Mesenchymal stem cell (in vitro differentiated cells and primary cell): ENCODE data around the gene MTLN.

Source experiments
- DNase-seq: peaks from one replicate; pipeline ENCODE4 v3.0.0-alpha.2; 2013
- H2AFZ ChIP-seq: one replicate; pipeline ENCODE4 v1.6.1; 2013; ENCODE audit warnings: low read depth, mild to moderate bottlenecking, control low read depth, inconsistent platforms, low read length, moderate library complexity
- H2AK5ac ChIP-seq: 2 replicates; pipeline ENCODE4 v1.6.1; 2013; ENCODE audit warnings: low read length, moderate library complexity, mild to moderate bottlenecking, inconsistent platforms; ENCODE audit not compliant: severe bottlenecking
- H2BK120ac ChIP-seq: one replicate; pipeline ENCODE4 v1.6.1; 2013; ENCODE audit warnings: low read depth, mild to moderate bottlenecking, inconsistent platforms, low read length, moderate library complexity
- H2BK12ac ChIP-seq, 2 experiments: one replicate each; pipeline ENCODE4 v1.6.1; 2013; ENCODE audit warnings: inconsistent platforms in 2 of 2, low read length in 2 of 2, mild to moderate bottlenecking in 2 of 2, moderate library complexity in 2 of 2, control low read depth in 1 of 2
- H2BK15ac ChIP-seq: one replicate; pipeline ENCODE4 v1.6.1; 2013; ENCODE audit warnings: mild to moderate bottlenecking, low read depth, inconsistent platforms; ENCODE audit not compliant: poor library complexity, severe bottlenecking
- H2BK5ac ChIP-seq: 2 replicates; pipeline ENCODE4 v1.6.1; 2013; ENCODE audit warnings: low read depth, mild to moderate bottlenecking, low read length, control low read depth, inconsistent platforms; ENCODE audit not compliant: poor library complexity, severe bottlenecking
- H3K14ac ChIP-seq, 2 experiments: one replicate each; pipeline ENCODE4 v1.6.1; 2013; ENCODE audit warnings: inconsistent platforms in 2 of 2, low read length in 2 of 2, control low read depth in 1 of 2, mild to moderate bottlenecking in 1 of 2, moderate library complexity in 1 of 2
- H3K18ac ChIP-seq, 2 experiments: one replicate each; pipeline ENCODE4 v1.6.1; 2013; ENCODE audit warnings: inconsistent platforms in 2 of 2, low read length in 2 of 2, control low read depth in 1 of 2, low read depth in 1 of 2, mild to moderate bottlenecking in 1 of 2
- H3K23ac ChIP-seq, 2 experiments: one replicate each; pipeline ENCODE4 v1.6.1; 2013; ENCODE audit warnings: inconsistent platforms in 2 of 2, low read length in 2 of 2, mild to moderate bottlenecking in 2 of 2, moderate library complexity in 2 of 2, control low read depth in 1 of 2
- H3K27ac ChIP-seq: 2 replicates; pipeline ENCODE4 v1.5.1; 2013; ENCODE audit warnings: mild to moderate bottlenecking, moderate library complexity, low read length, control low read depth, inconsistent platforms; ENCODE audit not compliant: poor library complexity, severe bottlenecking
- H3K27me3 ChIP-seq, 2 experiments: 2 replicates each; pipeline versions ENCODE4 v1.6.1 to v1.7.0; 2013; ENCODE audit warnings: low read length in 2 of 2, mild to moderate bottlenecking in 2 of 2, moderate library complexity in 2 of 2, control low read depth in 1 of 2, inconsistent platforms in 1 of 2; ENCODE audit not compliant: control insufficient read depth in 1 of 2, insufficient read depth in 1 of 2
- H3K36me3 ChIP-seq, 2 experiments: 2 replicates each; pipeline versions ENCODE4 v1.6.1 to v1.7.0; 2013; ENCODE audit warnings: low read length in 2 of 2, control low read depth in 1 of 2, inconsistent platforms in 1 of 2, low read depth in 1 of 2, mild to moderate bottlenecking in 1 of 2; ENCODE audit not compliant: insufficient read depth in 2 of 2, control insufficient read depth in 1 of 2
- H3K4ac ChIP-seq, 2 experiments: one replicate each; pipeline ENCODE4 v1.6.1; 2013; ENCODE audit warnings: inconsistent platforms in 2 of 2, low read length in 2 of 2, mild to moderate bottlenecking in 2 of 2, moderate library complexity in 2 of 2, control low read depth in 1 of 2, low read depth in 1 of 2
- H3K4me1 ChIP-seq: 2 replicates; pipeline ENCODE4 v1.6.1; 2013; ENCODE audit warnings: low read depth, low read length, control low read depth; ENCODE audit not compliant: control insufficient read depth, insufficient read depth
- H3K4me2 ChIP-seq: 2 replicates; pipeline ENCODE4 v1.6.1; 2013; ENCODE audit warnings: low read length, mild to moderate bottlenecking, inconsistent platforms; ENCODE audit not compliant: poor library complexity, severe bottlenecking
- H3K4me3 ChIP-seq, 2 experiments: 2 replicates each; pipeline versions ENCODE4 v1.5.1 to v1.7.0; 2013; ENCODE audit warnings: low read length in 2 of 2, mild to moderate bottlenecking in 2 of 2, control low read depth in 1 of 2, low read depth in 1 of 2; ENCODE audit not compliant: insufficient read depth in 1 of 2
- H3K79me1 ChIP-seq: replicated peaks from 2 replicates; pipeline ENCODE4 v1.6.1; 2013; ENCODE audit warnings: mild to moderate bottlenecking, control low read depth, low read length, inconsistent platforms; ENCODE audit not compliant: poor library complexity, severe bottlenecking
- H3K9ac ChIP-seq: 2 replicates; pipeline ENCODE4 v1.7.0; 2013; ENCODE audit warnings: mild to moderate bottlenecking, low read length, moderate library complexity
- H3K9me3 ChIP-seq: 2 replicates; pipeline ENCODE4 v1.7.0; 2013; ENCODE audit warnings: mild to moderate bottlenecking, low read length; ENCODE audit not compliant: control insufficient read depth
- H4K8ac ChIP-seq: one replicate; pipeline ENCODE4 v1.6.1; 2013; ENCODE audit warnings: inconsistent platforms, mild to moderate bottlenecking, low read length, moderate library complexity
- H4K91ac ChIP-seq: one replicate; pipeline ENCODE4 v1.6.1; 2013; ENCODE audit warnings: mild to moderate bottlenecking, low read length, inconsistent platforms
- WGBS: methylation state at CpG from one replicate; pipeline ENCODE4 v1.1.7; 2013; ENCODE audit warnings: mixed read lengths; 5-methylcytosine and 5-hydroxymethylcytosine counted together

MTLN gene

GRCh38 chr2:110180036-110180435, 32.3 kb downstream of the MTLN start:
- no peaks in the 10 kb centered on the region for H3K79me1 ChIP-seq
- no peak overlapping the region for H2AFZ ChIP-seq
- H3K18ac ChIP-seq: no peak overlapping the region
- no peak for DNase-seq
- H3K23ac ChIP-seq: no peak overlapping the region
- no peak overlapping the region for H2BK5ac ChIP-seq
- no peaks in the 10 kb centered on the region for H3K4me1 ChIP-seq
- no peak overlapping the region for H4K8ac ChIP-seq
- H3K36me3 ChIP-seq: peaks cover 0 to 3% of the 10 kb centered on the region in 2 experiments
- H3K4me3 ChIP-seq: no peak overlapping the region
- no peaks in the 10 kb centered on the region for H3K27me3 ChIP-seq
- H3K4me2 ChIP-seq: no peak overlapping the region
- no peak overlapping the region for H2BK15ac ChIP-seq
- H3K4ac ChIP-seq: no peak overlapping the region
- H3K14ac ChIP-seq: no peak overlapping the region
- no peak overlapping the region for H2BK12ac ChIP-seq
- no peak overlapping the region for H2AK5ac ChIP-seq
- H3K27ac ChIP-seq: no peak overlapping the region
- H4K91ac ChIP-seq: no peak overlapping the region
- peaks cover 15% of the 10 kb centered on the region for H3K9me3 ChIP-seq
- no peak overlapping the region for H2BK120ac ChIP-seq
- no peak overlapping the region for H3K9ac ChIP-seq

GRCh38 chr2:110173523-110173922, 38.8 kb downstream of the MTLN start:
- Histone ChIP-seq H2AK5ac (no peak overlapping the region), H3K4me3 (no peak overlapping the region), H3K27ac (no peak overlapping the region), H4K91ac (no peak overlapping the region), H3K36me3 (no peaks in the 10 kb centered on the region), H4K8ac (no peak overlapping the region), H3K18ac (no peak overlapping the region), H3K4me2 (no peak overlapping the region), H2BK15ac (no peak overlapping the region), H3K27me3 (no peaks in the 10 kb centered on the region), H2BK120ac (no peak overlapping the region), H3K4me1 (no peaks in the 10 kb centered on the region), H2BK5ac (no peak overlapping the region), H3K14ac (no peak overlapping the region), H3K9me3 (no peaks in the 10 kb centered on the region), H2BK12ac (no peak overlapping the region), H2AFZ (no peak overlapping the region), H3K4ac (no peak overlapping the region), H3K9ac (no peak overlapping the region), H3K79me1 (no peaks in the 10 kb centered on the region), H3K23ac (no peak overlapping the region)
- WGBS: no CpG with 5 or more reads among the region's 1 CpG
- peak; percentile 36 for DNase-seq

GRCh38 chr2:110172506-110172905, 39.8 kb downstream of the MTLN start:
- Histone ChIP-seq H3K4me3 (no peak overlapping the region), H3K9me3 (no peaks in the 10 kb centered on the region), H3K36me3 (no peaks in the 10 kb centered on the region), H2BK15ac (no peak overlapping the region), H3K4ac (no peak overlapping the region), H3K18ac (no peak overlapping the region), H3K79me1 (no peaks in the 10 kb centered on the region), H4K91ac (no peak overlapping the region), H3K27ac (no peak overlapping the region), H3K14ac (no peak overlapping the region), H3K9ac (no peak overlapping the region), H2AFZ (no peak overlapping the region), H2AK5ac (no peak overlapping the region), H2BK12ac (no peak overlapping the region), H3K4me2 (no peak overlapping the region), H3K27me3 (no peaks in the 10 kb centered on the region), H2BK120ac (no peak overlapping the region), H4K8ac (no peak overlapping the region), H2BK5ac (no peak overlapping the region), H3K23ac (no peak overlapping the region), H3K4me1 (peaks cover under 1% of the 10 kb centered on the region)
- no peak for DNase-seq
- WGBS: 79% methylated on average over 5 of the region's 6 CpGs

GRCh38 chr2:110170102-110170501, 42.2 kb downstream of the MTLN start:
- Histone ChIP-seq H4K8ac (no peak overlapping the region), H3K4me1 (peaks cover 3% of the 10 kb centered on the region), H3K4me3 (no peak overlapping the region), H3K27me3 (no peaks in the 10 kb centered on the region), H2BK15ac (no peak overlapping the region), H3K4me2 (no peak overlapping the region), H3K36me3 (no peaks in the 10 kb centered on the region), H3K27ac (no peak overlapping the region), H3K9me3 (no peaks in the 10 kb centered on the region), H3K14ac (no peak overlapping the region), H3K4ac (no peak overlapping the region), H3K18ac (no peak overlapping the region), H3K9ac (no peak overlapping the region), H2BK5ac (no peak overlapping the region), H2AK5ac (no peak overlapping the region), H3K23ac (no peak overlapping the region), H3K79me1 (no peaks in the 10 kb centered on the region), H2BK120ac (no peak overlapping the region), H4K91ac (no peak overlapping the region), H2AFZ (no peak overlapping the region), H2BK12ac (no peak overlapping the region)
- 97% methylated on average over 3 of the region's 3 CpGs for WGBS
- no peak for DNase-seq
